NCI-H187 treated with DMSO at 0.1 percent for 48 hours (cell line): ENCODE measurements around the gene PGRMC1.
"Not testable (repeated sequence)": the region's sequence is repeated elsewhere in the genome, so short reads cannot be mapped to it uniquely, and the experiment has no call there.

Source experiments
- DNase-seq: peaks from one replicate; lab custom pipeline; 2025; lab: John Stamatoyannopoulos, UW

The PGRMC1 gene

GRCh38 chrX:119235051-119235511 lies 1.0 kb upstream of the PGRMC1 start:
- no peak for DNase-seq

GRCh38 chrX:119236623-119237561 lies 807 bp downstream of the PGRMC1 start:
- DNase-seq: no peak

GRCh38 chrX:119237562-119237942 lies 1.5 kb downstream of the PGRMC1 start:
- DNase-seq: no peak

GRCh38 chrX:119238557-119238956 lies 2.5 kb downstream of the PGRMC1 start:
- no peak for DNase-seq

- no peak for DNase-seq
Observed at GRCh38 chrX:119240356-119240755, 4.3 kb downstream of the PGRMC1 start.

DNA sequence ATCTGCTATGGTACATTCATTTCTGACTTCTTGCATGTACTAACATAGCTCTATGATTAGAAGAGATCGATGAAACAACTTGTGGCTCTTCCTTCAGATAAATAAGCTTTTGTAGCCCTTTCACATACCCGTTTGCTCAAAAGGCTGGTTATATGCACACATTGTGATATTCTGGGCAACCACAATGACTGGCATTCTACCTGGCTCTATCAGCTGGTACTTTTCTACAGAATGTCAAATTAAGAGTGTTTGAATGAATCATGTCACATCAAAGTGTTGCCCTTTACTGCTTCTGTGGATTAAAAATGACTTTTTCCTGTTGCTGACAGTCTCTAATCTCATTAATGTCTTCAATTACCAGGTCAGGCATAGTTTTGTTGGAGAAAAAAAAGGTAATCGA lies 11.6 kb downstream of the PGRMC1 start:
- DNase-seq: no peak

GRCh38 chrX:119249891-119250290 lies 13.8 kb downstream of the PGRMC1 start:
- DNase-seq: no peak

- DNase-seq: no peak
Observed at GRCh38 chrX:119251386-119251785, 15.3 kb downstream of the PGRMC1 start.

DNA sequence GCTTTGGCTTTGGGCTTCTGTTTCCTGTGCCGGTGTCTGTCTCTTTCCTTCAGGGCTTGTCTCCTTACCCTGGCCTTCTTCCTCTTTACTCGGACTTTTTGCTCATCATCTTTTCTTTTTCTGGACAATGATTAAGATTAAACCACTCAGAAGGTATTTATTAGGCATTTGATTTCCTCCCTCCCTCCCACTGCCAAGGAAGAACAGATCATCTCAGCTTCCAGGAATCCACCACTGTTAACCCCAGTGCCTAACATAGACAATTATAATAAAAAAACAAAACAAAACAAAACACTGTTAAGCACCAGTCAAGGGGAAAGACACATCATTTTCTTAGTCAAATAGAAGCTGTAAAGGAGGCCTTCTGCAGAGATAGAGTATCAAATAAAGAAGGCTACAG lies 16.6 kb downstream of the PGRMC1 start:
- no peak for DNase-seq

GRCh38 chrX:119266364-119266995 lies 30.4 kb downstream of the PGRMC1 start:
- no peak for DNase-seq

GRCh38 chrX:119267115-119267514 lies 31.0 kb downstream of the PGRMC1 start:
- not testable (repeated sequence) for DNase-seq

GRCh38 chrX:119272882-119273419 lies 36.9 kb downstream of the PGRMC1 start:
- DNase-seq: no peak

DNA sequence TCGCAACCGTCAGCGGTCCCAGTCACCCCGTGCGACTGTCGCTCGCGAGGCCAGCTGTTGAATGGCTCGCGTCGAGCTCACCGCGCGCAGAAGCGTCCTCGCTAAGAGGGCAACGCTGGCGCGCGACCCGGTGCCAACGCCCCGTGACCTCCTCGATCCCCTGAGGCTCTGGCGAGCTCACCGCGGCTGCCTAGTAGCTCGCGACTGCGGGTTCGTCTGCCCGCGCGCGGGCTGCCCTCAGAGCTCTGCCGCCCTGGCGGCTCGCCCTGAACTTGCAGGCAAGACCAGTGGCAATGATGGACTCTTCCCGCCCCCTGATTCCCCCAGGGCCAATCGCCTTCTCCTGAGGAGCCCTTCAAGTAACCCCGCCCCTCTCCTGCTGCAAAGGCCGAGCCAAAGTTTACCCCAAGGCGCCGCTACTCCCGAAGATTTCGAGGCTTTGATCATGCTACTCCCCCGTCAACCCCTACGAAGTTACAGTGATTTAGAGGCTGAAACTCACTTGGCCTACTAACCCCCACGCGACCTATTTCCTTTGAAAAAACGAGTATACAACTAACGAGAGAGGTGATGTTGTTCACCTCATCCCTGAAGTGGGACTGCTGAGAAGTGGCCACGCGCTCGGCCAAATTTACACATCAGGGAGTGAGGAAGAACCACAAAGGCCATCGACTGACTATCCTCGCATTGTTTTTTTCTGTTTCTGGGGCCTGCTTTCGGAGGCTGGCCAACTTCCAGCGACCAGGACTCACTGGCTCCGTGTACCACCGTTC lies 37.5 kb downstream of the PGRMC1 start:
- no peak for DNase-seq

GRCh38 chrX:119282347-119282746 lies 46.3 kb downstream of the PGRMC1 start:
- not testable (repeated sequence) for DNase-seq

- no peak for DNase-seq
Observed at GRCh38 chrX:119288890-119289393, 52.9 kb downstream of the PGRMC1 start.

DNA sequence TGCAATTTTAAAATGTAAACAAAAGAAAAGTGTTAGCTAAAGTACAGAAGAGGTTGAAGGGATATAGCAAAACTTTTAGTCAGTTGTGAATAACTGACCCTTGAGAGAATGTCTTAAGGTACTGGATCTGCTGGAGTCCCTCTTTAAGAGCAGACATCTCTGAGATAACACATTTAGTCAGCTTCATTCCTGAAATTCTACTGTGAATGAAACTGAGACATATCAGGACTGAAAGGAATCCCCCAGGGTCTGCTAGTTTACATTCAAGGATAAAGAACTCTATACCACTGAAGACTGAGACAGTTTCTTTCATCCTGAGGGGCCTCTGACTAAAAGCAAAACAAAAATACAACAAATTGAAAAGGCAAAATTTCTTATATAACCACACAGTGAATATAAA lies 54.4 kb downstream of the PGRMC1 start:
- no peak for DNase-seq

DNA sequence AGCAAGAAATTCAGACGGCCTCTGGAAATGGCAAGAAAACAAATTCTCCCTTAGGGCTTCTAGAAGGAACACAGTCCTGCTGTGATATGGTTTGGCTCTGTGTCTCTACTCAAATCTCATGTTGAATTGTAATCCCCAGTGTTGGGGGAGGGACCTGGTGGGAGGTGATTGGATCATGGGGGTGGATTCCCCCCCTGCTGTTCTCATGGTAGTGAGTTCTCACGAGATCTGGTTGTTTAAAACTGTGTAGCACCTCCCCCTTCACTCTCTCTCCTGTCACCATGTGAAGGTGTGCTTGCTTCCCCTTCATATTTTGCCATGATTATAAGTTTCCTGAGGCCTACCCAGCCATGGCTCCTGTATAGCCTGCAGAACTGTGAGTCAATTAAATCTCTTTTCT lies 55.2 kb downstream of the PGRMC1 start:
- not testable (repeated sequence) for DNase-seq

DNA sequence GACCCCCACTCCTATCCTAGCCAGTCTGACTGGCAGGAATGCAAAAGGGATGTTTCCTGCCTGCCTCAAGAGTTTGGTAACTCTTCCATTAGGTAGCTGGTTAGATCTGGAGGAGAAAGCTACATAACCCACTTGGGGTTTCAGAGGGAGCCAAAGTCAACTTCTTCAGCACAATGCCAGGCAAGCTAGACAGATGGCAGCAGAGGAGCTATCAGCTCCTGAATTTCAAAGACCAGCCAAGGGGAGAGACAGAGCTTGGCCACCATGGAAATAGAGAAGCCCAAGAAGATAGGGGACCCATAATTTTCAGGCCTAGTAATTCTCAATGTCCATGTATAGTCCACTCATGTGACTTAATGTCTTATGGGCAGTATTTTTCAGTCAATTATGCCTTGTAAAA lies 56.4 kb downstream of the PGRMC1 start:
- no peak for DNase-seq
